ENCODE results near the gene POLR2M.

POLR2M gene

GRCh38 chr15:57675481-57676181 is 30.9 kb upstream of the POLR2M start:
- Histone ChIP-seq H3K27me3 (no peaks in the 10 kb centered on the region), H3K36me3 (no peaks in the 10 kb centered on the region), H3K9ac (no peak overlapping the region), H3K9me3 (no peaks in the 10 kb centered on the region), H3K27ac (no peak overlapping the region), H3K4me2 (no peak overlapping the region), H3K4me1 (no peaks in the 10 kb centered on the region), H4K20me1 (no peaks in the 10 kb centered on the region), H3K4me3 (no peak overlapping the region)
- no peak for TF ChIP-seq Cebpa-rat (IDR thresholded peaks at IDR 0.05)

GRCh38 chr15:57676585-57676984 is 29.9 kb upstream of the POLR2M start:
- Histone ChIP-seq H3K27me3 (no peaks in the 10 kb centered on the region), H3K4me2 (no peak overlapping the region), H3K4me1 (no peaks in the 10 kb centered on the region), H4K20me1 (no peaks in the 10 kb centered on the region), H3K36me3 (no peaks in the 10 kb centered on the region), H3K4me3 (no peak overlapping the region), H3K9me3 (no peaks in the 10 kb centered on the region), H3K9ac (no peak overlapping the region), H3K27ac (no peak overlapping the region)
- TF ChIP-seq Cebpa-rat (IDR thresholded peaks at IDR 0.05), result no peak

GRCh38 chr15:57677204-57677603 is 29.3 kb upstream of the POLR2M start:
- no peak overlapping the region for H3K9ac ChIP-seq
- no peak overlapping the region for H3K4me3 ChIP-seq
- no peak overlapping the region for H3K4me2 ChIP-seq
- H4K20me1 ChIP-seq, result no peaks in the 10 kb centered on the region
- no peaks in the 10 kb centered on the region for H3K9me3 ChIP-seq
- H3K27me3 ChIP-seq, result no peaks in the 10 kb centered on the region
- no peak for TF ChIP-seq Cebpa-rat (IDR thresholded peaks at IDR 0.05)
- H3K4me1 ChIP-seq, result no peaks in the 10 kb centered on the region
- H3K27ac ChIP-seq, result no peak overlapping the region
- H3K36me3 ChIP-seq, result no peaks in the 10 kb centered on the region

- no peaks in the 10 kb centered on the region for H3K9me3 ChIP-seq
- no peak overlapping the region for H3K27ac ChIP-seq
- H3K4me2 ChIP-seq, result no peak overlapping the region
- no peaks in the 10 kb centered on the region for H4K20me1 ChIP-seq
- no peak for TF ChIP-seq Cebpa-rat (IDR thresholded peaks at IDR 0.05)
- no peak overlapping the region for H3K9ac ChIP-seq
- H3K4me1 ChIP-seq, result no peaks in the 10 kb centered on the region
- H3K36me3 ChIP-seq, result no peaks in the 10 kb centered on the region
- no peaks in the 10 kb centered on the region for H3K27me3 ChIP-seq
- H3K4me3 ChIP-seq, result no peak overlapping the region
Observed at GRCh38 chr15:57680021-57680420, 26.5 kb upstream of the POLR2M start.

- Histone ChIP-seq H3K4me2 (no peak overlapping the region), H3K9ac (no peak overlapping the region), H3K36me3 (no peaks in the 10 kb centered on the region), H3K4me1 (no peaks in the 10 kb centered on the region), H3K4me3 (no peak overlapping the region), H3K27me3 (no peaks in the 10 kb centered on the region), H4K20me1 (no peaks in the 10 kb centered on the region), H3K27ac (no peak overlapping the region), H3K9me3 (no peaks in the 10 kb centered on the region)
- TF ChIP-seq Cebpa-rat (IDR thresholded peaks at IDR 0.05), result no peak
Observed at GRCh38 chr15:57681011-57681410, 25.5 kb upstream of the POLR2M start.

GRCh38 chr15:57683481-57683880 is 23.0 kb upstream of the POLR2M start:
- TF ChIP-seq Cebpa-rat (IDR thresholded peaks at IDR 0.05), result no peak
- H3K4me2 ChIP-seq, result no peak overlapping the region
- H3K27me3 ChIP-seq, result no peaks in the 10 kb centered on the region
- no peaks in the 10 kb centered on the region for H3K4me1 ChIP-seq
- no peaks in the 10 kb centered on the region for H3K9me3 ChIP-seq
- no peak overlapping the region for H3K4me3 ChIP-seq
- no peaks in the 10 kb centered on the region for H3K36me3 ChIP-seq
- no peak overlapping the region for H3K27ac ChIP-seq
- H3K9ac ChIP-seq, result no peak overlapping the region
- H4K20me1 ChIP-seq, result no peaks in the 10 kb centered on the region

GRCh38 chr15:57684491-57685151 is 21.9 kb upstream of the POLR2M start:
- no peak for TF ChIP-seq Cebpa-rat (IDR thresholded peaks at IDR 0.05)

GRCh38 chr15:57685306-57686095 is 21.0 kb upstream of the POLR2M start:
- Histone ChIP-seq H3K4me3 (no peak overlapping the region), H4K20me1 (no peaks in the 10 kb centered on the region), H3K9ac (no peak overlapping the region), H3K27ac (no peak overlapping the region), H3K27me3 (no peaks in the 10 kb centered on the region), H3K9me3 (no peaks in the 10 kb centered on the region), H3K4me1 (no peaks in the 10 kb centered on the region), H3K36me3 (no peaks in the 10 kb centered on the region), H3K4me2 (no peak overlapping the region)
- no peak for TF ChIP-seq Cebpa-rat (IDR thresholded peaks at IDR 0.05)

More at GRCh38 chr15:57684491-57685151, 21.9 kb upstream of the POLR2M start:
- H3K27ac ChIP-seq, result no peak overlapping the region
- H3K9ac ChIP-seq, result no peak overlapping the region
- no peaks in the 10 kb centered on the region for H3K9me3 ChIP-seq
- H3K27me3 ChIP-seq, result no peaks in the 10 kb centered on the region
- no peak overlapping the region for H3K4me3 ChIP-seq
- no peaks in the 10 kb centered on the region for H4K20me1 ChIP-seq
- H3K4me2 ChIP-seq, result no peak overlapping the region
- H3K4me1 ChIP-seq, result no peaks in the 10 kb centered on the region
- no peaks in the 10 kb centered on the region for H3K36me3 ChIP-seq

- Histone ChIP-seq H3K9ac (no peak overlapping the region), H3K27me3 (no peaks in the 10 kb centered on the region), H3K4me2 (no peak overlapping the region), H3K9me3 (no peaks in the 10 kb centered on the region), H3K27ac (no peak overlapping the region), H3K36me3 (no peaks in the 10 kb centered on the region), H3K4me3 (no peak overlapping the region), H3K4me1 (no peaks in the 10 kb centered on the region), H4K20me1 (no peaks in the 10 kb centered on the region)
- TF ChIP-seq Cebpa-rat (IDR thresholded peaks at IDR 0.05), result no peak
Observed at GRCh38 chr15:57686657-57687056, 19.9 kb upstream of the POLR2M start.

Data from BLaER1 (cell line).